GM21381 (cell line): Measurements from ENCODE around the gene LRRTM3.

Source experiments
- ATAC-seq: cut with Tn5 transposase; IDR thresholded peaks from one replicate; pipeline ENCODE4 v1.9.1; 2021; ENCODE audit warnings: mild to moderate bottlenecking, moderate library complexity; ENCODE audit not compliant: unreplicated experiment

Gene LRRTM3

GRCh38 chr10:67015225-67015624, 89.4 kb downstream of the LRRTM3 start:
- ATAC-seq = no peak

- ATAC-seq = no peak
Measured at GRCh38 chr10:67017218-67017617, 91.4 kb downstream of the LRRTM3 start.

- no peak for ATAC-seq
Measured at GRCh38 chr10:67022099-67022498, 96.3 kb downstream of the LRRTM3 start.

GRCh38 chr10:67033878-67034277, 108.0 kb downstream of the LRRTM3 start:
- ATAC-seq = no peak

- ATAC-seq = no peak
Measured at GRCh38 chr10:67036808-67037207, 111.0 kb downstream of the LRRTM3 start.

- ATAC-seq = no peak
Measured at GRCh38 chr10:67043041-67043440, 117.2 kb downstream of the LRRTM3 start.

GRCh38 chr10:67045404-67045803, 119.6 kb downstream of the LRRTM3 start:
- ATAC-seq = no peak

GRCh38 chr10:67046507-67046906, 120.7 kb downstream of the LRRTM3 start:
- ATAC-seq = no peak

- ATAC-seq = no peak
Measured at GRCh38 chr10:67049988-67050387, 124.2 kb downstream of the LRRTM3 start.

- ATAC-seq = no peak
Measured at GRCh38 chr10:67050415-67050814, 124.6 kb downstream of the LRRTM3 start.

- ATAC-seq = no peak
Measured at GRCh38 chr10:67072654-67073053, 146.8 kb downstream of the LRRTM3 start.

- ATAC-seq = no peak
Measured at GRCh38 chr10:67075491-67075971, 149.7 kb downstream of the LRRTM3 start.

GRCh38 chr10:67076144-67076543, 150.3 kb downstream of the LRRTM3 start:
- no peak for ATAC-seq

GRCh38 chr10:67077376-67077775, 151.5 kb downstream of the LRRTM3 start:
- no peak for ATAC-seq

GRCh38 chr10:67079126-67079525, 153.3 kb downstream of the LRRTM3 start:
- no peak for ATAC-seq

- no peak for ATAC-seq
Measured at GRCh38 chr10:67086327-67087134, 160.7 kb downstream of the LRRTM3 start.

- no peak for ATAC-seq
Measured at GRCh38 chr10:67087135-67087425, 161.2 kb downstream of the LRRTM3 start.

GRCh38 chr10:67088036-67088435, 162.2 kb downstream of the LRRTM3 start:
- ATAC-seq = no peak

GRCh38 chr10:67095531-67095930, 169.7 kb downstream of the LRRTM3 start:
- no peak for ATAC-seq

GRCh38 chr10:67098461-67098860, 172.6 kb downstream of the LRRTM3 start:
- no peak for ATAC-seq

GRCh38 chr10:67100951-67101350, 175.1 kb downstream of the LRRTM3 start:
- no peak for ATAC-seq

- no peak for ATAC-seq
Measured at GRCh38 chr10:67107670-67108069, 181.8 kb downstream of the LRRTM3 start.

GRCh38 chr10:67110286-67110685, 184.4 kb downstream of the LRRTM3 start:
- no peak for ATAC-seq
